ENCODE results near the gene SHQ1. TPM values are rescaled to one million over a fixed set of nuclear protein-coding genes. Genes with fewer than 3 reads are reported as not detected.

SHQ1 gene
- total RNA-seq, 1 experiment from 2014 or later = 24.8 TPM

- CTCF ChIA-PET = no interaction called here
- Histone ChIP-seq H3K4me1 (replicated peaks; ENCODE audit: insufficient read depth) (peaks cover 39% of the 10 kb centered on the region), H3K4me2 (peak overlapping the region; percentile 87), H4K20me1 (ENCODE audit: insufficient read depth) (no peaks in the 10 kb centered on the region), H3K9me3 (ENCODE audit: insufficient read depth, low read depth) (no peaks in the 10 kb centered on the region), H3F3A (ENCODE audit: insufficient read depth, low read depth) (peaks cover 26% of the 10 kb centered on the region), H3K36me3 (ENCODE audit: low read depth) (no peaks in the 10 kb centered on the region), H3K27me3 (ENCODE audit: insufficient read depth, low read depth) (no peaks in the 10 kb centered on the region), H3K9me2 (ENCODE audit: insufficient read depth) (no peaks in the 10 kb centered on the region), H3K4me3 (peak overlapping the region; percentile 61), H3K79me2 (ENCODE audit: low read depth) (no peaks in the 10 kb centered on the region), H2AFZ (peak overlapping the region; percentile 71), H3K27ac (no peak overlapping the region)
- no peak for DNase-seq
- POLR2A ChIA-PET (ENCODE audit: unreplicated experiment) = no interaction called here
- TF ChIP-seq CTCF (conservative IDR thresholded peaks at IDR 0.05) (no peak), EZH2 (IDR thresholded peaks at IDR 0.05; ENCODE audit: low read depth) (no peak)
- intact Hi-C loops (cut with micrococcal nuclease; ENCODE audit: unreplicated experiment) = loop anchor here (5.0 kb wide), 1 partner anchor 41 kb away; the partner anchor contains the start of gene SHQ1
- BruUV-seq (replicated peaks) = no TSS peak
Measured at GRCh38 chr3:72888546-72889309, 40.5 kb upstream of the SHQ1 start.

- no TSS peak for BruUV-seq (replicated peaks)
- intact Hi-C loops (cut with micrococcal nuclease; ENCODE audit: unreplicated experiment) = loop anchor here (5.0 kb wide), 1 partner anchor 41 kb away; the partner anchor contains the start of gene SHQ1
- peak within 1 kb of the TSS; percentile 81 for H2AFZ ChIP-seq
- TF ChIP-seq CTCF (conservative IDR thresholded peaks at IDR 0.05) (no peak), EZH2 (IDR thresholded peaks at IDR 0.05; ENCODE audit: low read depth) (no peak)
- H3F3A ChIP-seq (ENCODE audit: insufficient read depth, low read depth) = peaks cover 26% of the 10 kb centered on the region
- H3K4me3 ChIP-seq = peak within 1 kb of the TSS; percentile 68
- no peaks in the 10 kb centered on the region for H3K9me2 ChIP-seq (ENCODE audit: insufficient read depth)
- peak within 1 kb of the TSS; percentile 98 for H3K4me2 ChIP-seq
- H3K4me1 ChIP-seq (replicated peaks; ENCODE audit: insufficient read depth) = peaks cover 37% of the 10 kb centered on the region
- DNase-seq = peak in 1 of 2 experiments; percentile 44
- H3K9me3 ChIP-seq (ENCODE audit: insufficient read depth, low read depth) = no peaks in the 10 kb centered on the region
- no peaks in the 10 kb centered on the region for H3K36me3 ChIP-seq (ENCODE audit: low read depth)
- ChIA-PET CTCF (interaction anchor here (0.5 to 0.7 kb wide), 2 partner anchors 34 to 1826 kb away, joined by 3 to 17 read pairs; no protein-coding TSS in a partner anchor), POLR2A (ENCODE audit: unreplicated experiment) (no interaction called here)
- H3K27me3 ChIP-seq (ENCODE audit: insufficient read depth, low read depth) = no peaks in the 10 kb centered on the region
- H3K79me2 ChIP-seq (ENCODE audit: low read depth) = no peaks in the 10 kb centered on the region
- no peaks in the 10 kb centered on the region for H4K20me1 ChIP-seq (ENCODE audit: insufficient read depth)
- no peak within 1 kb of the TSS for H3K27ac ChIP-seq
Measured at GRCh38 chr3:72887705-72888545, 39.7 kb upstream of the SHQ1 start, which contains the start of gene GXYLT2. GXYLT2 (plus strand) TSS chr3:72888046; CDS start chr3:72888234, 188 bp downstream.

- CTCF ChIA-PET = interaction anchor here (0.7 kb wide), 1 partner anchor 35 kb away, joined by 17 read pairs; no protein-coding TSS in a partner anchor
- intact Hi-C loops (cut with micrococcal nuclease; ENCODE audit: unreplicated experiment) = loop anchor here (5.0 kb wide), 1 partner anchor 40 kb away; the partner anchor contains the start of gene SHQ1
- Histone ChIP-seq H3K4me2 (peak overlapping the region; percentile 98), H3K9me3 (ENCODE audit: insufficient read depth, low read depth) (no peaks in the 10 kb centered on the region), H3K4me1 (replicated peaks; ENCODE audit: insufficient read depth) (peaks cover 31% of the 10 kb centered on the region), H3K79me2 (ENCODE audit: low read depth) (no peaks in the 10 kb centered on the region), H3K27me3 (ENCODE audit: insufficient read depth, low read depth) (no peaks in the 10 kb centered on the region), H2AFZ (peak overlapping the region; percentile 81; the same call in 1 of the 2 replicates), H3K36me3 (ENCODE audit: low read depth) (no peaks in the 10 kb centered on the region), H3K27ac (no peak overlapping the region), H3K9me2 (ENCODE audit: insufficient read depth) (no peaks in the 10 kb centered on the region), H3F3A (ENCODE audit: insufficient read depth, low read depth) (peaks cover 22% of the 10 kb centered on the region), H3K4me3 (peak overlapping the region; percentile 68), H4K20me1 (ENCODE audit: insufficient read depth) (no peaks in the 10 kb centered on the region)
- POLR2A ChIA-PET (ENCODE audit: unreplicated experiment) = no interaction called here
- TF ChIP-seq CTCF (conservative IDR thresholded peaks at IDR 0.05) = no peak
- TF ChIP-seq EZH2 (IDR thresholded peaks at IDR 0.05; ENCODE audit: low read depth) = no peak
- no peak for DNase-seq
- BruUV-seq (replicated peaks) = no TSS peak
Measured at GRCh38 chr3:72887343-72887704, 39.1 kb upstream of the SHQ1 start.
